ENCODE measurements around the gene PLPPR2.
A peak's percentile ranks its signal among the peaks of the same experiment; 100 is the strongest.
"Not testable (repeated sequence)": the region's sequence is repeated elsewhere in the genome, so short reads cannot be mapped to it uniquely, and the experiment has no call there.

The PLPPR2 gene, protein sequence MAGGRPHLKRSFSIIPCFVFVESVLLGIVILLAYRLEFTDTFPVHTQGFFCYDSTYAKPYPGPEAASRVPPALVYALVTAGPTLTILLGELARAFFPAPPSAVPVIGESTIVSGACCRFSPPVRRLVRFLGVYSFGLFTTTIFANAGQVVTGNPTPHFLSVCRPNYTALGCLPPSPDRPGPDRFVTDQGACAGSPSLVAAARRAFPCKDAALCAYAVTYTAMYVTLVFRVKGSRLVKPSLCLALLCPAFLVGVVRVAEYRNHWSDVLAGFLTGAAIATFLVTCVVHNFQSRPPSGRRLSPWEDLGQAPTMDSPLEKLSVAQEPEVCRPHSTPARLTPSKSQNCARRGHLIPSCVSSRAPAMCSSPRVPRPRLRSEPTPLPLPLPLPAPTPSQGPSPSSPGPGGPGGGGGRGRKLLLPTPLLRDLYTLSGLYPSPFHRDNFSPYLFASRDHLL

DNA sequence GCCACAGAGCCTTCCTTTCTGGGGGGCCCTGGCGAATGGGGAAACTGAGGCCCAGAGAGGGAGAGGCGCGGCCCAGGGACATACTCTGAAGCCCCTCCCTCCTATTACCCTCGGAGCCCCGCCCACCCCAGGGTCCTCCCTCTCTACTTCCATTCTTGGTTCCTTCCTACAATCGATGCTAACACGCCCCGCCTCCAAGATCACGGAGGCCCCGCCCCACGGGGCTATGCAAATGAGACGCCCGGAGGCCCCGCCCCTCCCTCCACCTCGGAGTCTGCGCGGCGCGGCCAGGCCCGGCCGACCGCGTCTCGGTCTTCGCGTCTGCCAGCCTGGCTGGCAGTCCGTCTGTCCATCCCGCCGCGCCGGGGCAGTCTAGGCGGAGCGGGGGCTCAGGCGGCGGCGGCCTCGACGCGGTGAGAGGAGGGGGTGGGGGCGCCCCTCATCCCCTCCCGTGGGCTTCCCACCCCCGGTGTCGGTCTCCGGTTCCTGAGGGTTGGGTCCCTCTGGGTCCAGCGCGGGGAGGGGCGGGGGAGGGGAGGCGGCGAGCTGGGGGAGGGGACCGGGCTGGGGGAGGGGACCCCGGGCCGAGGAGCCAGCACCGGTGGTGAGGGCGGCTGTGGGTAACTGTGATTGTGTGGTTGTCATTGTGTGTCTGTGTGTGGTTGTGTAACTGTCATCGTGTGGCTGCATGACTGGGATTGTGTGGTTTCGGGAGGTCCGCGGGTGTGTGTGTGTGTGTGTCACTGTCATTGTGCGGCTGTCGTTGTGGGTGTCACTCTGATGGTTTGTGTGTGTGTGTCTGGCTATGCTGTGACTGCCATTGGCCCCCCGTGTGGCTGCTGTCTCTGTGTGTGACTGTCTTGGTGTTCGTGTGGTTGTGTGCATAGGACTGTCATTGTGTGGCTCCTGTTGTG, at the start of gene PLPPR2:
PLPPR2 (plus strand) TSS at position 273 of the 914 bp plus-strand sequence. CDS start 2,242 bp downstream, outside the sequence.
- peak; percentile 78 for DNase-seq (ENCODE audit: low spot score)

DNA sequence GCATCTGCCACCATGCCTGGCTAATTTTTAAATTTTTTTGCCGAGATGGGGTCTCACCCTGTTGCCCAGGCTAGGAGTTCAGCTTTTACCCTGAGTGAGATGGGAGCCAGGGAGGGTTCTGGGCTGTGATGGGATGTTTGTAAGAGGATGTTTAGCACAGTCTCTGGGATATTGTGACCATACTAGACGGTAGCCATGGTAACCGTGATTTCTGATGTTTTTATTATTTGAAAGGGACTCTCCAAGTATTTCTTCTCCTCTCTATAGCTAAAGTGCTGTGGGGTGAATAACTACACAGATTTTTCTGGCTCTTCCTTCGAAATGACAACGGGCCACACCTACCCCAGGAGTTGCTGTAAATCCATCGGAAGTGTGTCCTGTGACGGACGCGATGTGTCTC, 48.9 kb upstream of the PLPPR2 start:
- DNase-seq (ENCODE audit: low spot score) = no peak

DNA sequence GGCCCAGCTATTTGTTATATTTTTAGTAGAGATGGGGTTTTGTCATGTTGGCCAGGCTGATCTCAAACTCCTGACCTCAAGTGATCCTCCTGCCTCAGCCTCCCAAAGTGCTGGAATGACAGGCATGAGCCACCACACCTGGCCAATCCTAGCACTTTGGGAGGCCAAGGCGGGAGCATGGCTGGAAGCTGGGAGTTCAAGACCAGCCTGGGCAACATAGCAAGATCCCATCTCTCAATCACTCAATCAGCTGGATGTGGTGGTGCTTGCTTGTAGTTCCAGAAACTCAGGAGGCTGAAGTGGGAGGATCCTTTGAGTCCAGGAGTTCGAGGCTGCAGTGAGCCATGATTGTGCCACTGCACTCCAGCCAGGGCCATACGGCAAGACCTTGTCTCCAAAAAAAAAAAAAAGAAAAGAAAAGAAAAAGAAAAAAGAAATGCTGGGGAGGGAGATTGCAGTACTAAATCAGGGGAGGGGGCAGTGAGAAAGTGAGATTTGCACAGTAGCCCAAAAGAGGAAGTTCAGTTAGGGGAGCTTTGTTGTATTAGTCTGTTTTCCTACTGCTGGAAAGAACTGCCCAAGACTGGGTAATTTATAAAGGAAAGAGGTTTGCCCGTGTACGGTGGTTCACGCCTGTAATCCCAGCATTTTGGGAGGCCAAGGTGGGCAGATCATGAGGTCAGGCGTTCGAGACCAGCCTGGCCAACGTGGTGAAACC, 34.8 kb upstream of the PLPPR2 start:
- not testable (repeated sequence) for DNase-seq (ENCODE audit: low spot score)

DNA sequence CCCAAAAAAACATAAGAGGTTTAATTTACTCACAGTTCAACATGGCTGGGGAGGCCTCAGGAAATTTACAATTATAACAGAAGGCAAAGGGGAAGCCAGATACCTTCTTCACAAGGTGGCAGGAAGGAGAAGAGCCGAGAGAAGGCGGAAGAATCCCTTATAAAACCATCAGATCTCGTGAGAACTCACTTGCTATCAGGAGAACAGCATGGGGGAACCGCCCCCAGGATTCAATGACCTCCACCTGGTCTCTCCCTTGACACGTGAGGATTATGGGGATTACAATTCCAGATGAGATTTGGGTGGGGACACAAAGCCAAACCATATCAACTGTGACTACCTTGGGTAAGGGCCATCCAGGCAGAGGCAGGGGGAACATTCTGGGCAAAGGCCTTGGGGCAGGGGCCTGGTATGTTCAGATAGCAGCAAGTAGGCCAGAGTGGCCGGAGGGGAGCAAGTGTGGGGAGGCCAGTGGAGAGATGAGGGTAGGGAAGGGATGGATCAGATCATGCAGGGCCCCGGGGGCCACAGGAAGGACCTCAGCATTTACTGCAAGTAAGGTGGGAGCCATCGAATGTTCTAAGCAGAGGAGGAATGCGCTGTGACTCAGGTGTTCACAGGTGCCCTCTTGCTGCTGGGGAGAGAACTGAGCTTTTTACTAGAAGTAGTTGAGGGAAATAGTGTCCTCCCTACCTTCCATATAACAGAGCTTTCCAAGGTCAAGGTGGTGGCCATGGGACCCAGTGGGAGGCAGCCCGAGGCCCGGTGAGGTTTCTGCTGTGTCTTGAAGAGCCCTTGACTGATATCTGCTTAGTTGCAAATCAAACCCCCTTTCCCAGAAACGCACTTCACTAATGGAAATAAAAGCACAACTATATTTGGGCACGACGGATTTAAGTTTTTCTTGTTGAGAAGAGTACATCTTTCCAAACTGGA, 33.8 kb upstream of the PLPPR2 start:
- DNase-seq (ENCODE audit: low spot score) = no peak

DNA sequence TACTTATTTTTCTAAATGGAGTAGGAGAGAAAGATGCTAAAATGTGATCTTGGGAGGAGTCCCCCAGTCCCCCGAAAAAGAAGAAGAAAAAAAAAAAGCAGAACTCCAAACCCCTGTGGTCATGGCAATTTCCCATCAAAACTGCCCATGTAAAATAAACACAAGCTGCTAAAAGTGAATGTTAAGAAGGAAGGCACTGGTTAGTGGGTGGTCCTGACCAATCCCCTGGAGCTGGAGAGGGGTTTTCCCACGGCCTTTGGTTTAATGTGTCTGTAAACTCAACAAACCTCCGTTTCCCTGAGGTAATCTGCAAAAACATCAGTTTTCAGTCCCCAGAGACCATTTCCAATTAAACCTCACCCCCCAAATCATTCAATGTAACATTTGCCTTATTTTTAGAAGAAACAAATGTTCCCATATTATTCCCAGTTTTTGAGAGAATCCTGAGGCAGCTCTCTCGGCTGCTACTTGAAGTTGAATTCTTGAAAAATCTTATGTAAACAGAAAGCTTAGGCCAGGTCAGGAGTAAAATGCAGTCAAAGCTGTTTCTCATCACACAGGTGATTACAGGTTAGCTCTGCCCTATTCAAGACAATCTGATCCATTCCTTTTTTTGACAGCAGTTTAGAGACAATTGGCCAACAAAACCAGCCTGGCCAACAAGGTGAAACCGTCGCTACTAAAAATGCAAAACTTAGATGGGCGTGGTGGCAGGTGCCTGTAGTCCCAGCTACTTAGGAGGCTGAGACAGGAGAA, 32.8 kb upstream of the PLPPR2 start:
- DNase-seq (ENCODE audit: low spot score) = no peak

DNA sequence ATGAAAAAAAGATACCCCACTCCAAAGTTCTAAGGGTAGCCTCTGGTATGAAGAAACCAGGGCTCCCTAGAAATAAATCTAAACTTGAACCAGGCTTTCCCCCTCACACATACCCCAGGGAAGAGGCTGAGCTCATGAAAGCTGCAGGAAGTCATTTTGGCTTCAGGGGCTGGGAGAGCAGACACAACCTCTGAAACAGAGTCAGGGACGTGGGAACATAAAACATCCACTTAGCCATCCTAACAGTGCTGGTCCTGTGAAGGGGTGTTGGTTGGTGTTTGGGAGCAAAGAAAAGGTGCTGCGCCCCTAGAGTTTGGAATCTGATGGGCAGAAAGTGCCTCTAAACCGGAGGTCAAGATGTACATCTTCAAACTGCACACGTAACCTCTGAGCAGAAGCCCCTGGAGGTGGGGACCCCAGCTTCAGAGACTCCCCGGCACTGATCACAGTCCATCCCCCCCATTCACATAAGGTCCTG, 31.6 kb upstream of the PLPPR2 start:
- no peak for DNase-seq (ENCODE audit: low spot score)

DNA sequence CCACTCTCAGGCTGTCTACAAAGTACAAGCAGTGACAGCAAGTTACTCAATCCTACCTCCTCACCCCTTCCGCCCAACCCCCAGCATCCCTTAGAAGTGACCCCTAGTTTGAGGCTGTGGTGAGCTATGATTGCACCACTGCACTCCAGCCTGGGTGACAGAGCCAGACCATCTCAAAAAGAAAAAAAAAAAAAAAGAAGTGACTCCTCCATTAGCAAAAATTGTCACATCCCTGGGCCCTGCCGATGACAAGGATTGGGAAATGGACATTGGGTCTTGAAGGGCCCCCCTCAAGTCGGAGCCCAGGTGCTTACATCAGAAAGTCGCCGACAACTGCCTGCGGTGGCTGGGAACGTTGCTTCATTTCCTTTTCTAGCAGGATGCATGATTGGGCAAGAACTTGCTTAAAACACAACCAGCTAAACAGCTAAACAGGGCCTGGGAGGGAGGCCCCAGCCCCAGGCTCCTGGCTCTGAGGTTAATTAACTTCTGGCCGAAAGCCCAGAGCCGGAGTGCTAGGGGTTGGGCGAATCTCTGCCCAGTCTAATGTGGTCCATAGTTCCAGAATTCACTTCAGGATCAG, 31.1 kb upstream of the PLPPR2 start:
- peak; percentile 67 for DNase-seq (ENCODE audit: low spot score)

DNA sequence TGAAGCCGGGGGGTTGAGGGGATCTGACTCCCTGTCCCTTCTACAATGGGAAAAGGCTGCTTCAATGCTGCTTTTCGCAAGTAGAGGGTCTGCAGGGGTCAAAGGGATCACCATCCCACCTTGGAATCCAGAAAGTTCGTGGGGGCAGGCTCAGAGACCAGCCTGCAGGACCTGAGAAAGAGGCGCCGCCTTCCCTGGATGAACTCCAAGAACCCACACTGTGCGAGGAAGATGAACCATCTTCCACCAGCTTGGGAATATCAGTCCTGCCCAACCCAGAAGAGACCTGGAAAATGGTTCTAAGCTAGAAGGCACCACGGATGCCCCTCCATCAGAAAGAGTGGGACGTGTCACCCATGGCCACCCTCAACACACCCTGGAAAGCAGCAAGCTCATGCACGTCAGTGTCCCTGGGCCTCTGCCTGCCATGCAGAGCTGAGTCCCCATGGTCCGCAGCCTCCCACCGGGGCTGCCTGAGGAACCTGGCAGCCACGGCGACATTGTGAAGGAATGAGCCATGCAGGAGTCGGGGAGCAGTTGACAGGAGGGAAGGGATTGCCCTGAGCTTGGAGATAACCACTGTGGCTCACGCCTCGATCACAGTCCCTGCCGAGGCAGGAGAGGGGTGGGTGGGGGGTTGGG, 30.4 kb upstream of the PLPPR2 start:
- no peak for DNase-seq (ENCODE audit: low spot score)

DNA sequence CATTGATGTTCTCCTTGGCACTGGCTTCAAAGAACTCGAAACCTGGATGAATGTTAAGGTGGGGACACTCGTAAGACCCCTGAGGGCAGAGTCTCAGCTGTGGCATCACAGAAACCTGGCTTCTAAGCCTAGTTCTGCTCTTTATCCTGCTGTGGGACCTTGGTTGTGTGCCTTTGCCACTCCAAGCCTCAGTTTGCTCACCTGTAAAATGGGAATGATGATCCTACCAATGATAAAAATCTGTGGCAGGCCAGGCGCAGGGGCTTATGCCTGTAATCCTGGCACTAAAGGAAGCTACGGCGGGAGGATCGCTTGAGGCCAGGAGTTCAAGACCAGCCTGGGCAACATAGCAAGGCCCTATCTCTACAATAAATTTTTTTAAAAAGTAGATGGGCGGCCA, 29.7 kb upstream of the PLPPR2 start:
- DNase-seq (ENCODE audit: low spot score) = no peak

DNA sequence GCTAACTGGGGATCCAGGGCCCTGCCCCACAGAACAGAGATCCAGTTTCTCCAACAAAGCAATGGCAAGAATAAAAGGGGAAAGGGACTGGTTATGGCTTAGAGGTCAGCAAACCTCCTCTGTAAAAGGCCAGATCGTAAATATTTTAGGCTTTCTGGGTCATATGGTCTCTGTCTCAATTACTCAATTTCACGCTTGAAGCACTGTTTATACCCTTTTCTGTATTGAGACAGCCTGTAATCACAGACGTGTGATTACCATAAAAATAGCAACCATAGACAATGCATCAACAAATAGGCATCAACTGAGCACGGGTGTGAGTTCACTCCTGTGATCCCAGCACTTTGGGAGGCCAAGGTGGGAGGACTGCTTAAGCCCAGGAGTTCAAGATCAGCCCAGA, 25.1 kb upstream of the PLPPR2 start:
- no peak for DNase-seq (ENCODE audit: low spot score)

DNA sequence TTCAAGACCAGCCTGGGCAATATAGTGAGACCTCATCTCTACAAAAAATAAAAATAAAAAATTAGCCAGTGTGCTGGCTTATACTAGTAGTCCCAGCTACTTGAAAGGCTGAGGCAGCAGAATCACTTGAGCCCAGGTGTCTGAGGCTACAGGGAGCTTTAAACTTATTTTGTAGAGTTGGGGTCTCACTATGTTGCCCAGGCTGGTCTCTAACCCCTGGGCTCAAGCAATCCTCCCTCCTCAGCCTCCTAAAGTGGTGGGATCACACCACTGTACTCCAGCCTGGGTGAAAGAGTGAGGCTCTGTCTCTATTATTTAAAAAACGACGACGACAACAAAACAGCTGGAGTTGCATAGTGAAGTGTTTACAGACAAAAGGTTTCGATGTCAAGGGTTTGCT, 23.7 kb upstream of the PLPPR2 start:
- no peak for DNase-seq (ENCODE audit: low spot score)

DNA sequence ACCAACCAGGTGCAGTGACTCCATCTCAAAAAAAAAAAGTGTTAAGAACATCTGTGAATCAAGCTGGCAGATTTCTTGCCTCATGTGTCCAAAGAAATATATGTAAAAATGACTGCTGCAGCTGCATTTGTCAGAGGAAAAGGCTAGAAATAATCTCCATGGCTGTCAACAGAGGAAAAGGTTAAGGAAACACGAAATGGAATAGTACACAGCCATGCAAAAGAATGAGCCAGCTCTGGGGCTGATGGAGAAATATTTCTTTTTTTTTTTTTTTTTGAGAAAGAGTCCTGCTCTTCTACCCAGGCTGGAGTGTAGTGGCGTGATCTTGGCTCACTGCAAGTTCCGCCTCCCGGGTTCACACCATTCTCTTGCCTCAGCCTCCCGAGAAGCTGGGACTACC, 22.4 kb upstream of the PLPPR2 start:
- DNase-seq (ENCODE audit: low spot score) = no peak

DNA sequence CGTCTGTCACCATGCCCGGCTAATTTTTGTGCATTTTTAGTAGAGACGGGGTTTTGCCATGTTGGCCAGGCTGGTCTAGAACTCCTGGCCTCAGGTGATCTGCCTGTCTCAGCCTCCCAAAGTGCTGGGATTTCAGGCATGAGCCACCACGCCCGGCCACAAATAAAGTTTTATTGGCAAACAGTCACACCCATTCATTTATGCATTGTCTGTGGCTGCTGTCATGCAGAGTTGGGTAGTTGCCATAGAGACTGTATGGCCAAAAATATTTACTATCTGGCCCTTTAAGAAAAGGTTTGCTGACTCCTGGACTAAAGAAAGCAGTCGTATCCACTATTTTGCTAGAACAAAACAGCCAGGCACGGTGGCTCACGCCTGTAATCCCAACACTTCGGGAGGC, 21.4 kb upstream of the PLPPR2 start:
- not testable (repeated sequence) for DNase-seq (ENCODE audit: low spot score)

DNA sequence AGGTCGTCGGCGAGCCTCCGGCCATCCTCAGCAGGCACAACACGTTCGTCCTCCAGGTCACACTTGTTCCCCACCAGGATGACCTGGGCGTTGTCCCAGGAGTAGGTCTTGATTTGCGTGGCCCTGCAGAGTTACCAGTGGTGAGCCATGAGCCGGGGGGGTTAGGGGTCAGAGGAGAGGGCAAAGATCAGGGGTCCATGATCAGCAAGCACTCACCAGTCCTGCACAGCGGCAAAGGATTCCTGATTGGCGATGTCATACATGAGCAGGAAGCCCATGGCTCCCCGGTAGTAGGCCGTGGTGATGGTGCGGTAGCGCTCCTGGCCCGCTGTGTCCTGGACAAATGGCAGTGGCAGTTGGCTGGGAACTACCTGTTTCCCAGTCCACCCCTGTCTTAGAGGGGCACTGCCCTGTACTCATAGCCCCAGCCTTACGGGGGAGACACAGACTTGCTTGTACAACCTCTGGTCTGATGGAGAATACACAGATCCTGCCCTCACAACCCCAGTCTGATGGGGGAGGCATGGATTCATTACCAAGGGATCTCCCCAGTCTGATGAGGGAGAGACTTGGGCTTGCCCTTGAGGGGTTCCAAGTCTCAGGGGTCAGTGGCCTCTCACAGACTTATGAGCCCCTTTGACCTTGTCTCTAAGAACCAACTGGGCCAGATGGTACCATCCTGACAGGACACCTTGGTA, 19.6 kb upstream of the PLPPR2 start:
- DNase-seq (ENCODE audit: low spot score) = no peak

DNA sequence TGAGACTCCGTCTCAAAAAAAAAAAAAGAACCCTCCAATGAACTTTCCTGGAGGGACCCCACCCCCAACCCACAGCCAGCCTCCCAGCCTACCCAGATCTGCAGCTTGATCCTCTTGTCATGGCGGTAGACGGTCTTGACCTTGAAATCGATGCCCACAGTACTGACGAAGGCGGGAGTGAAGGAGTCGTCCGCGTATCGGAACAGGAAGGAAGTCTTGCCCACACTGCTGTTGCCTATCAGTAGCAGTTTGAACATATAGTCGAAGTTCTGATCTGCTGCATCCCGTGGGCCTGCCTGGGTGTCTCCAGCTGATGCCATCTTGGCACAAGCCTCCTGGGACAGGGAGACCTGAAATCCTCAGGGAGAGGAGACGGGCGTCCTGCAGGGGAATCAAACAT, 18.2 kb upstream of the PLPPR2 start:
- no peak for DNase-seq (ENCODE audit: low spot score)

DNA sequence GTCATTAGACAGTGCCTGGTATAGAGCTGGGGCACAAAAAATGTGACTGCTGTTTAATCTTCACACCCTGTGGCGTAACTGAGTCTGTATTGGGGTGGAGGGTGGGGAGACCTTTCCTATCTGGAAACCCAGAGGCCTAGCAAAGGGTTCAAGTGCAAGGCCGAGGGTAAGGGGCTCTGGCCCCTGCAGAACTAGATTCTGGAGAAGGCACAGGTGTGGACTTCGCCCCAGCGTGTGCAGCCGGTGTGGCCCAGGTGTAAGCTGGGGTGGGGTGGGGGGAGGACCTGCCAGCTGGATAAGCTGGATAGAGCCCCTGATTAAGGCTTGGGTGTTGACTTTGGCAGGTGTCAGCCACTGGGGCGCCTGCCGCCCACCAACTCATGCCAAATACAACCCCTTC, 17.1 kb upstream of the PLPPR2 start:
- DNase-seq (ENCODE audit: low spot score) = no peak

DNA sequence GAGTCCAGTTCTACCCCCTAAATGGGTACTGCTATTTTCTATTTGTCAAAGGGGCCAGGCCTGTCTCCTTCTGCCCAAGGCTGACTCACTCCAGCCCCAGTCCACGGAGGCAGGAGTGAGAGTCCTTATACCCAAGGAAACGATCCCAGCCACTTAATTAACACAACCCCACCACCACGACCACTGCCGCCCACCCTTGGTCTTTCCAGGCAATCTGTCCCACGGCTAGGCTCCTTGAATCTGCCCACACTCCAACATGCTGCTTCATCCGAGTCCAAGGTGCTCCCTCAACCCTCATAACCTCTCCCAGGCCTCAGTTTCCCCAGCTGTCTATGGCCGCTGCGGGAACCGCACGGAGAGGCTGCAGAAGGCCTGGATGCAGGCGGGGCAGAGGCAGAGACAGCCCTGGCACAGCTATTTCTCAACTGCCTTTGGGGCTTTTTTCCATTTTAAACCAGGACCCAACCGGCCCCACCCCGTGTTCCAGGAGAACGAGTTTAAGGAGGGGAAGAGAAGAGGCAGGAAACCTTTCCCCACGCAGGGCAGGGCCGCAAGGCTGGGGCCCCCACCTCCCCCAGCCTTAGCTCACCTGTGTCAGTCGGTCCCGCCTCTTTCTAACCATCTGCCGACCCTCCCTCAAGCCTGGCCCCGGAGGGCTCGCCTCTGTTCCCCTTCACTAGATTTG, 16.5 kb upstream of the PLPPR2 start:
- DNase-seq (ENCODE audit: low spot score) = no peak

Data from globus pallidus (tissue), 1 donor.